Superior temporal gyrus (tissue), 1 donor: Measurements from ENCODE around the gene S100A11.

Source experiments
- DNase-seq: peaks from one replicate; pipeline ENCODE4 v3.0.0-alpha.2; 2016; ENCODE audit errors: extremely low spot score

The S100A11 gene

DNA sequence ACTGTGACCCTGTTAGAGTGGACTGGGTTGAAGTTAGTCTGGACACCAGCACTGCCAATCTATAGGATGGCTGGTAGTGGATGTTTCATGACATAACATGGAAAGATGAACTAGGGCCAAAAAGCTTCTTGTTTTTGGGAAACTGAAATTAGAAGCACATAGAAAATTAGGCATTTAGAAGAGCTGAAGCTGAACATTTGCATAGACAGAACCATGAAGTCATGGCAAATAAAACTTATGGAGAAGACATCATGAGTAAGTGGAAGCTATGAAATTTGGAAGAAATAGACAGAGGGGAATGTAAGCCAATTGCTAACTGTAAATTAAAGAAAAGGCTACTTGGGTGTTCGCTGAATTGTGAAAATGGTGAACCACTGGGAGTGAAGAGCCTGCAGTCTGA is 2.7 kb upstream of the S100A11 start:
- DNase-seq: no peak

DNA sequence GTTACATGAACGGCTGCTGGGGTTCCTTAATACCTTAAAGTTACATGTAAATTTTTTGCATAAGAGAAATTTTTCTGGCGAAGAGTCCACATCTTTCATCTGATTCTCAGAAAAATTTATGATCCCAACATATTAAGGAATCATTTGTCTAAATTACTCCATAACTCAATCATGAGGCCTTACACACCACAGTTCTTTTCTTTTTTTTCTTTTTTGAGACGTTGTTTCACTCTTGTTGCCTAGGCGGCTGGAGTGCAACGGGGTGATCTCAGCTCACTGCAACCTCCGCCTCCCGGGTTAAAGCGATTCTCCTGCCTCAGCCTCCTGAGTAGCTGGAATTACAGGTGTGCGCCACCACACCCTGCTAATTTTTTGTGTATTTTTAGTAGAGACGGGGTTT is 2.1 kb upstream of the S100A11 start:
- no peak for DNase-seq

GRCh38 chr1:152035539-152036266 is 1.1 kb downstream of the S100A11 start:
- no peak for DNase-seq

- no peak for DNase-seq
These were observed 1.9 kb downstream of the S100A11 start for GRCh38 chr1:152034654-152035538.

GRCh38 chr1:152034324-152034653 is 2.5 kb downstream of the S100A11 start:
- no peak for DNase-seq

DNA sequence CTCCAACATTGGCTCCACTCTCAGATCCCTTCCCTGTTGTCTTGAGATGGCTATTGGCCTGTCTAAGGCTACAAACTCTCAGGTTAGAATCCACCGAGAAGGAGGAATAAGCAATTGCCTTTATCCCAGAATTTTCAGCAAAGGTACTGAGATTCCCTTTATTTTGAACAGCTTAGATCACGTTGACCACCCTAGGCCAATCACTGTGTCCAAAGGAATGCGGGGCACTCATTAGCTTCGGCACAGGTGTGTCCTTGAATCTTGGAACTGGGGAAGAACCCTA is 6.9 kb downstream of the S100A11 start:
- no peak for DNase-seq

- DNase-seq: no peak
These were observed 7.5 kb downstream of the S100A11 start for GRCh38 chr1:152029144-152029928.

GRCh38 chr1:152026895-152027294 is 9.9 kb downstream of the S100A11 start:
- DNase-seq: no peak

GRCh38 chr1:152024223-152024622 is 12.6 kb downstream of the S100A11 start:
- no peak for DNase-seq

GRCh38 chr1:152023221-152023620 is 13.6 kb downstream of the S100A11 start:
- DNase-seq: no peak

GRCh38 chr1:152022474-152022873 is 14.3 kb downstream of the S100A11 start:
- no peak for DNase-seq

- no peak for DNase-seq
These were observed 15.2 kb downstream of the S100A11 start for GRCh38 chr1:152021569-152021968.

- DNase-seq: no peak
These were observed 16.0 kb downstream of the S100A11 start for GRCh38 chr1:152020849-152021248.

DNA sequence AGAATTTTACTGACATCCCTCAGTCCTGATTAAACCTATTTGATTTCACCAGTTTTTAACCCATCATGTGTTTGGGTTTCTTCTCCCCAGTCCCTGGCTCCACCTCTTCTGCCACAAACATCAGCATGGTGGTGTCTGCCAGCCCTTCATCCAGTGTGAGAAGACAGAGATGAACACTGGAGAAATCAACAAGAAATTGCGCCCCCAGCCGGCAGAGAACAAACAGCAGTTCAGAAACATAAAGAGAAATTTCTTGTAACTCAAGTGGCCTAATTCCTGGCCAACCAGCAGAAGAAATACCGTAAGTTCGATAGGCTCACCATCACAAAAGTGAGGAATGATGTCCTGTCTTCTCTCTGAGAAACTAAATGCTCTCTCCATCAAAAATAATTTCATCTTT is 18.3 kb downstream of the S100A11 start:
- no peak for DNase-seq

- DNase-seq: no peak
These were observed 21.0 kb downstream of the S100A11 start for GRCh38 chr1:152015766-152016165.

GRCh38 chr1:152014943-152015342 is 21.9 kb downstream of the S100A11 start:
- no peak for DNase-seq

GRCh38 chr1:152013664-152014237 is 23.1 kb downstream of the S100A11 start:
- no peak for DNase-seq

DNA sequence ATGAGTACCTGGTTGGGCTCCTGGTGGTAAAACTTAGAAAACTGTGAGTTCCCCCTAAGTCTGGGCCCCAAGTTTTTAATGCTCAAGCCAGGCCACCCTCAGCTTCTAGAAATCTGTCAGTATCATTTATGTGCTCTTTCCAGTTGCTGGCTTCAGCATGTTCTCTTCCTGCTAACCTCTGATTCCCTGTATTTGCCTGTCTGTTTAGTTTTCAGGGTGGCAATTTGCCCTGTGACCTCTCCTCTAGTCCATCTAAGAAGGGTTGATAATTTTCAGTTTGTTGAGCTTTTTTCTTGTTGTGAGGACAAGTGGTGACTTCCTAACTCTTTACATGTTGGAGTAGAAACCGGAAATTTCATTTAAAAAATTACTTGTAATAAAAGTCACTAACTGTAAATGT is 27.1 kb downstream of the S100A11 start:
- DNase-seq: no peak

GRCh38 chr1:152007047-152007446 is 29.8 kb downstream of the S100A11 start:
- DNase-seq: no peak

- no peak for DNase-seq
These were observed 31.4 kb downstream of the S100A11 start for GRCh38 chr1:152005360-152005912.

GRCh38 chr1:152003846-152004442 is 32.9 kb downstream of the S100A11 start:
- DNase-seq: no peak

GRCh38 chr1:152002960-152003359 is 33.8 kb downstream of the S100A11 start:
- DNase-seq: no peak
